ENCODE measurements around the gene LZTS2. TPM values are rescaled to one million over a fixed set of nuclear protein-coding genes. Genes with fewer than 3 reads are reported as not detected.
"Not testable (repeated sequence)": the region's sequence is repeated elsewhere in the genome, so short reads cannot be mapped to it uniquely, and the experiment has no call there.

Gene LZTS2
- total RNA-seq, 1 donor from 2014 or later = 39.1 TPM

GRCh38 chr10:101021692-101022251, 22.2 kb downstream of the LZTS2 start:
- peak; percentile 35 for DNase-seq
- ATAC-seq (ENCODE audit: poor library complexity) = no peak
- intact Hi-C loops (cut with DNase I) = no loop called here

DNA sequence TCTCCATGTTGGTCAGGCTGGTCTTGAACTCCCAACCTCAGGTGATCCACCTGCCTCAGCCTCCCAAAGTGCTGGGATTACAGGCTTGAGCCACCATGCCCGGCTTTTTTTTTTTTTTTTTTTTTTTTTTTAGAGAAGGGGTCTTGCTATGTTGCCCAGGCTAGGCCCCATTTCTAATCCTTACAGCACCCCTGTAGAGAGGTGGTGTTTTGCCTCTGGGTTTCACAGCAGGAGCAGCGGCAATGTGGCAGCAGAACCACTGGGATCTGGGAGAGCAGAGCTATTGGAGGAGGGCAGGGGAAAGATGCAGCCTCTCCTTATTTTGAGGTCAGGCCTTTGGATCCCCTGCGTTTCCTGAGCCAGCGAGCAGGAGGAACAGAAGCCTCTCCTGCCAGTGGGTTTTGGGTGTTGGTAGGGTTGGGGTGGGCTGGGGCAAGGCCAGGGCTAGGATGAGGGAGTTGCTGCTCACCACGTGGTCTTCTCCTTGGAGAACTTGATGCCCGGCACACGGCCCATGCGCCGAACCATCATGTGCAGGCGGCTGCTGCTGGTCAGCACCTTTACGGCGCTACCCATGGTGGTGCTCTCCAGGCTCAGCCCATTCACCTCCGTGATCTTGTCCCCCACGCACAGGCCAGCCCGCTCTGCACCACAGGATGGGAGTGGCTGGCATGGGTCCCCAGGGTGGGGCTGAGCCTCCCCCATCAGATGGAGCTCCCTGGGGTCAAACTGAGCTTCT, 23.5 kb downstream of the LZTS2 start:
- DNase-seq (peak; percentile 14), ATAC-seq (ENCODE audit: poor library complexity) (no peak)
- intact Hi-C loops (cut with DNase I) = no loop called here

DNA sequence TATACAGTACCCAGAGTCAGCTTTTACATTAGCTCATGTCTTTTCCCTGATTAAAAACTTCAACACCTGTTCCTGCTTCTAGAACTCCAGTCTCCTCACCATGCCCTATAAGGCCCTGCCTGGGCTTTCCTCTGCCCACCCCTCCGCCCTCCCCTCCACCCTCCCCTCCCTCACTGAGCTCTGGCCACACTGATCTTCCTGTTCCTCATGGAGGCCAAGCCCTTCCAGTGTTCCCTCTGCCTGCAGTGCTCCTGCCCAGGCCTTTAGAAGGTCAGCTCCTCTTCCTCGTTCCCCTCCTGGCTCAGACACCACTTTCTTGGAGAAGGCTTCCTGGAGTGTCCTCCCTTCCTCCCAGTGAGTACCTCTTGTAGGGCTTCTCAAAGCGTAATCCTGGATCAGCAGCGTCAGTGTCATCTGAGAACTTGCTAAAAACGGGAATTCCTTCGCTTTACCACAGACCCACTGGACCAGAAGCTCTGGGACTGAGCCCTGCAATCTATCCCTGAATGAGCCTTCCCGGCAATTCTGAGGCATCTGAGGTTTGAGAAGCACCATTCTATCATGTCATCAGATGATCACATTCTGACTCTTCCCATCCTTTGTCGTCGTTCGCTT, 27.6 kb downstream of the LZTS2 start:
- intact Hi-C loops (cut with DNase I) = no loop called here
- ATAC-seq (ENCODE audit: poor library complexity) = no peak

GRCh38 chr10:101028446-101029337, 29.1 kb downstream of the LZTS2 start:
- ATAC-seq (ENCODE audit: poor library complexity) = no peak
- intact Hi-C loops (cut with DNase I) = no loop called here
- no peak for DNase-seq

More for the DNA sequence above, 27.6 kb downstream of the LZTS2 start:
- peak; percentile 19 for DNase-seq

DNA sequence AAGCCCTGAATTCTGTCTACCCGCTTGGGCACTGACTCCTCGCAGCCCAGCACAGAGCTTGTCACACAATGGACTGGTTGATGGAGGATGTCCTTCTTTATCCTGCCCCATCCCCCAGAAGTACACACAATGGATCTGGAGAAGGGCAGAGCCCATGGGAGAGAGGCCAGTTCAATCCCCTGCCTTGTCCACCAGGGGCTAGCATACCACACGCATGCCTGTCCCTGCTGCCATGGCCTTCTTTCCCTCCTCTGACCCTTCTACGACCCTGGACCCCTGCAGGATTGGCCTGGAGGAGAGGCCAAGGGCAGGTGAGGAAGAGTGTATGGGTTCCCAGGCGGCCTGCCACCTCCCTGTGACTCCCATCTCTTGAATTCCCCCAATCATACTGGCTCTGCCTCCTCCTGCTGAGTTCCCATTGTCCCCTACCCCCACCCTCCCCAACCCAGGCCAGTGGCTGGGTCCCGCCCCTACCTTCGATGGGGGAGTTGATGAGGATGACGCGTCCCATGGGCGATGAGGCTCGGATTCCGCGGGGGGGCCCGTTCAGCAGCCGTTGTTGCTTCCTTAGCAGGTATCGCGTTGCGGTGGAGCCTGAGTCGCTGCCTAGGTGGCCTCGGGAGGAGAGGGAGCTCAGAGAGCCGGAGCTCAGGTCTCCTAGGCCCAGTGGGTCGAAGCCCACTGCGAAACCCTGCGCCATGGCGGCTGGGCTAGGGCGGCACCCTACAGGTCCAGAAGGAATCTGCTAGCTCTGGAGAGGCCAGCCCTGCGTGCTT, 30.1 kb downstream of the LZTS2 start:
- DNase-seq (no peak), ATAC-seq (ENCODE audit: poor library complexity) (no peak)
- intact Hi-C loops (cut with DNase I) = no loop called here

GRCh38 chr10:101030496-101031127, 31.0 kb downstream of the LZTS2 start:
- ATAC-seq (ENCODE audit: poor library complexity) = no peak
- no peak for DNase-seq
- intact Hi-C loops (cut with DNase I) = no loop called here

GRCh38 chr10:101031128-101031795, 31.7 kb downstream of the LZTS2 start, which contains the start of the genes PDZD7 and SFXN3:
PDZD7 (minus strand) TSS chr10:101031129; CDS start chr10:101030219, 910 bp downstream.
SFXN3 (plus strand) TSS chr10:101031234; CDS start chr10:101034695, 3,461 bp downstream.
- ATAC-seq (ENCODE audit: poor library complexity) (peak; percentile 94), DNase-seq (peak; percentile 98)
- intact Hi-C loops (cut with DNase I) = no loop called here

GRCh38 chr10:101031796-101032636, 32.4 kb downstream of the LZTS2 start:
- peak; percentile 93 for DNase-seq
- ATAC-seq (ENCODE audit: poor library complexity) = peak; percentile 81
- intact Hi-C loops (cut with DNase I) = no loop called here

DNA sequence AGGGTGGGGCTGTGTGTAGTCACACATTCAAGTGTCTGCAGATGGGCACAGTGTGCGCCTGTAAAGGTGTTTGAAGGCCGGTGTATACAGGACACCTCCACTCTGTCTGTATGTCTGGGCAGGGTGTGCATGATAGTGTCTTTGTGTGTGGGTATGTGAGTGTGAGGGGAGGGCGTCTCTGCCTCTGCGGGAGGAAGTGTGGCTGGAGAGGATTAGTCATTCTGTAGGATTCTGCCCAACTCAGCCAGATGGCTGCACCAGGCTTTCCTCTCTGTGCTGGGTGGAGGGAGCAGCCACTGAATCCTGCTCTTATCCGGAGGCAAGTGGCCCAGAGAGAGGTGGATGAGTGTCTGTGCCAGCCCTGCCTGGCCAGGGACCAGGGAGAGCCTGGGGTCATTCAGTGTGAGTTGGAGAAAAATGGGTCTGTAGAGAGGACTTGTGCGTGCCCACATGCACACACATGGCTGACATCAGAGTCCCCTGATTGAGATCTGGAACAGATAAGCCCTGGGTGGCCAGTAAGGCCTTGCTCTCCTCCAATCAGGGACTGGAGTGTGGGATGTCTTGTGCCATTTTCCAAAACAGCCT, 33.1 kb downstream of the LZTS2 start:
- ATAC-seq (ENCODE audit: poor library complexity) (peak; percentile 45), DNase-seq (peak; percentile 75)
- intact Hi-C loops (cut with DNase I) = no loop called here

- intact Hi-C loops (cut with DNase I) = no loop called here
- DNase-seq (no peak), ATAC-seq (ENCODE audit: poor library complexity) (no peak)
Measured at GRCh38 chr10:101033276-101033675, 33.7 kb downstream of the LZTS2 start.

DNA sequence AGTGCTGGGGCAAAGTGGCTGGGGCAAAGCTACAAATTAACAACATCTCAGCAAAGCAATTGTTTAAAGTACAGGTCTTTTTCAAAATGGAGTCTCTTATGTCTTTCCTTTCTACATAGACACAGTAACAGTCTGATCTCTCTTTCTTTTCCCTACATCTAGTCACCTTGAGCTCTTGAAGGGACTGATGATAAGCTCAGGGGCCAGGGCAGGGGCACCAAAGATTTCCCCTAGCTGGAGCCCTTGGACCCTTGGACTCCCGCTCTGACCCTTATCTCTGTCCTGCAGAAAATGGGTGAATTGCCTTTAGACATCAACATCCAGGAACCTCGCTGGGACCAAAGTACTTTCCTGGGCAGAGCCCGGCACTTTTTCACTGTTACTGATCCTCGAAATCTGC, 34.8 kb downstream of the LZTS2 start:
- DNase-seq; ATAC-seq (ENCODE audit: poor library complexity); intact Hi-C loops (cut with DNase I): not testable (repeated sequence)

DNA sequence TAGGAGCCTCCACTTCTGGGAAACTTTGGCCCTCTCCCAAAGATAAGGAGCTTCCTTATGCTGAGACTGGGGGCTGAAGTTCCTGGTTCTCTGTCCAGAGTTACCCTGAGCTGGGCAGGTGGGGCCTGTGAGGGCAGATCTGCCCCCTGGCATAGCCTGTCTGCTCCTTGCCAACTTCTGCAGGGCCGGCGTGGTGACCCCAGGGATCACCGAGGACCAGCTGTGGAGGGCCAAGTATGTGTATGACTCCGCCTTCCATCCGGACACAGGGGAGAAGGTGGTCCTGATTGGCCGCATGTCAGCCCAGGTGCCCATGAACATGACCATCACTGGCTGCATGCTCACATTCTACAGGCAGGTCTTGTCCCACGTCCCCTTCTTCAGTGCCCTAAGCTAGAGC, 35.7 kb downstream of the LZTS2 start:
- DNase-seq (no peak), ATAC-seq (ENCODE audit: poor library complexity) (no peak)
- intact Hi-C loops (cut with DNase I) = no loop called here

DNA sequence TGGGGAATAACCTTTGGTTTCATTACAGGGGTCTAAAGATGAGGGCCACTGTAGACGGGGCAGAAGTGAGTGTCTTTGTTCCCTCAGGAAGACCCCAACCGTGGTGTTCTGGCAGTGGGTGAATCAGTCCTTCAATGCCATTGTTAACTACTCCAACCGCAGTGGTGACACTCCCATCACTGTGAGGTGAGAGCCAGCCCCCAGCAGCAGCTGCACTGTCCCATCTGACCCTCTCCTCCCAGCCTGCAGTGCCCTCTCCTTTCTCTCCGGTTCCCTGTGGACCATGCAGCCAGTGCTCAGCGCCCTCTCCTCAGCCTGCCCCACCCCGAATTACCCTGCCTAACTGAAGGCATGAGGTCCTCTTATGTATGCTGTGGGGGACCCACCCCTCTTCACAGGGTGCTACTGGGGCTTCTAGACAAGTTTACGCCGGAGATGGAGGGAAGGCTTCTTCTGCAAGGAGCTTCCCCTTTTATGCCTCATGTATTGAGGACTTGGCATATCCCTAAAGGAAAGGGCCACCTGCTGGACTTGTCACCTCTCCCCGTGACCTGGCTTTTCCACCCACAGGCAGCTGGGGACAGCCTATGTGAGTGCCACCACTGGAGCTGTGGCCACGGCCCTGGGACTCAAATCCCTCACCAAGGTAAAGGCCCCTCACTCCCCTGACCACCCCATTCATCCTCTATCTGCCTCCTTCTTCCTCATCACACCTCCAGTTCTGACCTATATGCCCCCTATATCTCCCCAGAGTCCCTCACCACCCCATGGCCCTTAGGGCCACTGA, 36.5 kb downstream of the LZTS2 start:
- DNase-seq (no peak), ATAC-seq (ENCODE audit: poor library complexity) (no peak)
- intact Hi-C loops (cut with DNase I) = no loop called here

- DNase-seq = no peak
- ATAC-seq (ENCODE audit: poor library complexity) = no peak
- intact Hi-C loops (cut with DNase I) = no loop called here
Measured at GRCh38 chr10:101036726-101037125, 37.1 kb downstream of the LZTS2 start.

DNA sequence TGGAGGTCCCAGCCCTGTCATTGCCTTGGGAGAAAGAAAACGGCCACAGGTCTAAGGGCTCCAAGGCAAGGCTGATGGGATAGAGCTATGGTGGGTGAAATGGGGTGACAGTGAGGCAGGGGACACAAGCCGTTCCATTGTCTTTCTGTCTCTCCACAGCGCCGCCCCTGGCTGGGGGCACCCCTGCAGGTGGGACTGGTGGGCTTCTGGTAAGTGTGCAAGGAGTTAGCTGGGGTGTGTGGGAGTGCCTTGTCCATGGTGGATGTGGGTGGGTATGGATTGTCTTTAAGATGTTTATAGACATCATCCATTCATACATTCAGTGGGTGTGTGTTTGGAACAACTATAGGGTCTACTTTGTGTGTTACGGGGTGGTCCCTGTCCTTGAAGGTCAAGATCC, 38.9 kb downstream of the LZTS2 start:
- intact Hi-C loops (cut with DNase I) = no loop called here
- ATAC-seq (ENCODE audit: poor library complexity) (no peak), DNase-seq (no peak)
